T-helper 22 cell (primary cell): ENCODE results near the gene GNB5.
"Not testable (repeated sequence)": the region's sequence is repeated elsewhere in the genome, so short reads cannot be mapped to it uniquely, and the experiment has no call there.

Source experiments
- DNase-seq: peaks from one replicate; pipeline ENCODE4 v3.0.0-alpha.2; 2020; ENCODE audit warnings: low read depth

Gene GNB5

DNA sequence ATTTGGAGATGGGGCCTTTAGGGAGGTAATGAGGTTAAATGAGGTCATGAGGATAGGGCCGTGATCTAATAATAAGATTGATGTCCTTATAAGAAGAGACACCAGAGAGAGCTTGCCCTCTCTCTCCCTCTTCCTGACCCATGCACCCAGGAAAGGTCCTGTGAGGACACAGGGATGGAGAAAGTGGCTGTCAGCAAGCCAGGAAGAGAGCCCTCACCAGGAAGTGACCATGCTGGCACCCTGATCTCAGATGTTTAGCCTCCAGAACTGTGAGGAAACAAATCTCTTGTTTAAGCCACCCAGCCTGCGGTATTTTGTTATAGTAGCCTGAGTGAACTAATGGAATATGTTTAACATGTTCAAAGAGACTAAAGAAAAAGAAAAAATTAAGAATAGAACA is 15.3 kb upstream of the GNB5 start:
- no peak for DNase-seq

DNA sequence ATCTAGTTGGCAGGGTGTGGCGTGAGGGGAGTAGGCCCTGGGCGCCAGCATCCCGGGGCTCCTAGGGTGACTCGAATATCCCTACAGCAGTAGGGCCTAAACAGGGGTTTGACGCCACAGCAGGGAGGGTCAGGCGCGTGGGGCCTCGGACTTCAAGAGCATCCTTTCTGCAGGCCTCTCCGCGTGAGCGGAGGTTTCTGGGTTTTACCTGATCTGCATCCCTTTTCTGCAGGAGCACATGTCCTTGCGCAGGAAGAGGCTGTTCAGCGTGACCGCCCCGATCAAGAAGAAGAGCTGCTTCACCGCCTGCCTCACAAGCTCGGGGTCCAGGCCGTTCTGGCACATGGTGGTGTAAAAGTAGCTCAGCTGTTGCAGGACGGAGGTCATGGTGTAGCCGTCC is 13.5 kb upstream of the GNB5 start:
- DNase-seq: no peak

DNA sequence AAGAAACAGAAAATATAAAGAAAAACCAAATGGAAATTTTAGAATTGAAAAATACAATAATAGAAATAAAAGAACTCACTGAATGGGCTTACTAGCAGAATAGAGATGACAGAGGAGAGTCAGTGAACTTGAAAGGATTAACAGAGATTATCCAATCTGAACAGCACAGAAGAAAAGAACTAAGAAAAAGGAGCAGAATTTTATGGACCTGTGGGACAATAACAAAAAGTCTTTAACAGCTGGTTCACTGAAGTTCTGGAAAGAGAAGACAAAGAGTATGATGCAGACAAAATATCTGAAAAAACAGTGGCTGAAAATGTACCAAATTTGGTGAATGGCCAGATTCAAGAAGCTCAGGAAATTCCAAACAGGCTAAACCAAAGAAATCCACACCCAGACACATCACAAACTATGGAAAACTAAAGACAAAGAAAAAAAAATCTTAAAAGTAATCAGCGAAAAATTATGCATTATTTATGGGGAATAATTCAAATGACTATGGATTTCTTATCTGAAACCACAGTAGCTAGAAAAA is 9.7 kb upstream of the GNB5 start:
- DNase-seq: no peak

DNA sequence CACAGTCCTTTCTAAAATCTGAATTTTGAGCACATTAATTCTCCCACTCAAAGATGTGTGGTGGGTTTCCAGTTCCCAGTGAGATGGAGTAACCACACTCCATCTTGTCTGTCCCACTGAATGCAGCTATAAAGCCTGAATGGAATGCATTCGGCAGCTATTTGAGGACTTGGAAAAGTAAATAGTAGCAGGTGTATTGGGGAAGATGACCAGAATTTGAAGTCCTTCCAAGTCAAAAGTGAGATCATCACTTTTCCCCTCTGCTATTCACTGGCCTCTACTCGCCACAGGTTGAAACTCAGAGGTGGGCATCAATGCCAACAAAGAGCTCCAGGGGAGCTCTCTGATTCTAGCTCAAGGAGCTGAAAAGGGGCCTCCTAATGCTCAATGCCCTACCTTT is 8.1 kb upstream of the GNB5 start:
- no peak for DNase-seq

DNA sequence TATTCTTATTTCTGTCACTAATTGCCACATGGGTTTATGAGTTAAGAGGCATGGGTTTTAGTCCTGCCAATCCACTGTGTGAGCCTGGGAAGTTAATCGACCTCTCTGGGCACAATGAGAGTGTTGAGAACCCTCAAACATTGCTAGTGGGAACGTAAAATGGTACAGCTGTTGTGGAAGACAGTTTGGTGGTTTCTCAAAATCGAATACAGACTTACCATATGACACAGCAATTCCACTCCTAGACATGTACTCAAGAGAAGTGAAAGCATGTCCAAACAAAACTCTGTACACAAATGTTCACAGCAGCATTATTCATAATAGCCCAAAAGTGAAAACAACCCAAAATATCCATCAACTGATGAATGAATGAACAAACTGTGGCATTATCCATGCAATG is 5.7 kb upstream of the GNB5 start:
- no peak for DNase-seq

DNA sequence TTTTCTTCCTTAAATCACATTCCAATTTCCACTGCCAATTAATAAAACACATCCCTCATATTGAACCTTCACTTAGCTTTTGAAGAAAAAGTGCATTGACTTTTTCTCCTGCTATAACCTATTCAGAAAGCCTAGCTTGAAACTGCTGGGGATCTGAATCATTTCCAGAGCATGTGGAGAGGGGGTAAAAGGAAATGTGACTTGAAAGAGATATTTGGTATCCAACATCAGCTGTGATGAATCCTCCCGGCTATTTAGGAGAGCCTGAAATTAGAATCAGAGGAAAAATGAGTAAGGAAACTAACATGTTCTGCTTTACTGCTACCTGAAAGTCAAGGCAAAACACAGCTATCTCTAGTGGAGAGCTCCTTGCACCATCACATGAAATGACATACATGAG is 2.6 kb upstream of the GNB5 start:
- DNase-seq: no peak

DNA sequence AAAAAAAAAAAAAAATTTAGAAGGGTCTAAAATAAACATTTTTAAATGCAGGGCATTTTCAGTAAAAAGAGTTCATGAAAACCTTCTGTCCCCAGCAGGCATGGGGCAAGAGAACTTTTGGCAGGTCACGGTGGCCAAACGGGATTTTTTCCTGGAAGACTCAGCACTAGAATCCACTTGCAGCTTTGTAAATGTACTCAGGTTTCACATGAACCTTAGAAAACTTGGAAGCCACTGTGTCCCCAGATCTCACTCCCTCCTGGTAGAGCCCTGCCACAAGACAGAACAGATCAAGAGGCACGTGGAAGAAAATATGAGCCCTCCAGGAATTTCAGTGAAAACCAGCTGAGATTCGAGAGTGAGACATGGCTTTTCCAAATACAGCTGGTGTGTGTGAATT is 2.1 kb upstream of the GNB5 start:
- no peak for DNase-seq

DNA sequence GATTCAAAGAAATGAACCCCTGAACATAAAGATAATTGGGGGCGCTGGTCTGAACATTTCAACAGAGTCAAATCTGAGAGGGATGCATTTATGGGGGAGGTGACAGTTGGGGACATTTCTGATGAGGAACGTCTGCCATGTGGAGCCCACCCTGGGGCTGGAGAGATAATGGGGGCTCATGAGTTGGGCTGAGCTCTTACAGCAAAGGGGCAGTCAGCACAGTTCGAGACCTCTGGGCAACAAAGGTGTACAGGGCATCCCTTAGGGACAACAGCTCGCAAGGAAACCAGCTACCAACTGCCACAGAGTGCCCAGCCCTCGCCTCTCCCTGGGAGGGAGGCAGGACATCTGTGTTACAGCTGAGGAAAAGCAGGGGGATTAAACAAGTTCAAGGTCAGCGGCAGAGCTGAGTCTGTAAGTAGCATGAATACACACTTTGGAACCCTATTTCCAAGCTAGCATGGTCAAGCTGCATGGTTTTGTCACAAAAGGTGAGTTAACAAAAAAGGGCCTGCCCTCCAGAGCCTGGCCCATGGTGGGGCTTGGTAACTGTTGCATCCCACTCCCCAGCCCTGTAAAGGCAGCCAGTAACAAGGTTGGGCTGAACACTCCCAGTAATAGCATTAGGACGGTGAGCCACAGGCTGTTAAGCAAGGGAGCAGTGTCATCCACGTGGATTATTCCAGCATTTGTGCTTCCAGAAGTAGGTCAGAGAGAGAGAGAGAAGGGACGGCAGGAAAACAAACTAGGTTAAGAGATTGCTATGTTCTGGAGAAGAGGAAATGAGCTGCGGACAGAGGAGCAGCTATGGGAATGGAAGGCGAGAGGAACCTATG is 4.3 kb downstream of the GNB5 start:
- DNase-seq: no peak

DNA sequence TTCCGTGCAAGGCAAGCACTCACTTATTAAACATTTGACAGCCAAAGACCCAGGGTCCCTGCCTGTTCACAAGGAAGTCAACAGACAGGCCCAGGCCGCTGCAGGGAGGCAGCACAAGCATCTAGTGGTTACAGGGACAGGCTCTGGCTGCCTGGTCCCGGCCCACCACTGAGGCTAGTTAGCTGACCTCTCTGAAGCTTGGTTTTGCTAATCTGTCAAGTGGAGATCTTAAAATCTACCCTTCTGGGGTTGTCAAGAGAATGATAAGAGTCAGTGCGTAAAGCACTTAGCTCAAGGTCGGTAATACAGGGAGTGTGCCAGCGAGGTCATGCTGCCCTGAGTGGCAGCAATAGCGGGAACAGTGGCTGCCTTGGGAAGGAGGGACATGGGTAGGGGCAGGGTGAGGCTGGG is 6.0 kb downstream of the GNB5 start:
- no peak for DNase-seq

DNA sequence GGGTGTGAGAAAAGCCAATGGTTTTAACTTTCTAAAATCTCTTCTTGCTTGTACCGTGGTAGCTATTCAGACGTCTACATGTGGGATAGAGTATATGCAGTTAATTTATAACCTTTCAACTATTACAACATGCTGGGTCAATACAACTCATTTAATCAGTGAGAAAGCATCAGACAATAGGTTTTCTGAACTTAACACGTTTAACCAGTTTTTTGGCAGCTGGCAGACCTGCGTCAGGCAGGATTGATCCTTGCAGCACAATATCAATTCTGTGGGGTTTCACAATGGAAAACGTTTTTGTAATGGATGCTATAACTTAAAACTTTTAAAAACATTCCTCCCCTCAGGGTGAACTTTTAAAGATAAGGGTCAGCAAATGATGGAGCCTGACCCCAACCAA is 6.5 kb downstream of the GNB5 start:
- no peak for DNase-seq

DNA sequence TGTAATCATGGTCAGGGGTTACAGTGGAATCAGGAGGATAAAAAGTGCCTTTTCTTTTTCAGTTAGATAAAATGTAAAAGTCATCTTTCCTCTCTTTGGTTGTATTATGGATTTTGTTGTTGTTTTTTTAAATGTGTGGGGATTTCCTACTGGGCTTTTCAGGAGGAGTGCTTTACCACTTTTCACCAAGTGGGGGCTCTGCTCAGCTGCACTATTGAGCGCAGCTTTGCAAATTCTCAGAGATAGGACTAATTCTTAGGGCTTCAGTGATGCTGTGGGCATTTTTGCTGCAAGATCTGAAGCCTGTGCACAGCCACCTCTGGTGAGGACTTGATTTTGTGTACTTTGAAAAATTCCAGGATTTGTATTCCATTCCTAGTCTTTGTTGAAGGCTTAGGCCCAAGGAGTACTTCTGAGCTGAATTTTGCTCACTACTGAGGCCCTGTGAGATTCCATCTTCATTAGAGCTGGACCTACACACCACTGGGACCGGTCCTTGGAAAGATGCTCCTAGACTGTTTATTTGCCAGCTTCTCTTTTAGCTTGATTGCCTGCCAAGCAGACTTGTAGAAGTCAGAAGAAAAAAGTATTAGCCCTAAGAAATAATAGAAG is 7.5 kb downstream of the GNB5 start:
- DNase-seq: no peak

DNA sequence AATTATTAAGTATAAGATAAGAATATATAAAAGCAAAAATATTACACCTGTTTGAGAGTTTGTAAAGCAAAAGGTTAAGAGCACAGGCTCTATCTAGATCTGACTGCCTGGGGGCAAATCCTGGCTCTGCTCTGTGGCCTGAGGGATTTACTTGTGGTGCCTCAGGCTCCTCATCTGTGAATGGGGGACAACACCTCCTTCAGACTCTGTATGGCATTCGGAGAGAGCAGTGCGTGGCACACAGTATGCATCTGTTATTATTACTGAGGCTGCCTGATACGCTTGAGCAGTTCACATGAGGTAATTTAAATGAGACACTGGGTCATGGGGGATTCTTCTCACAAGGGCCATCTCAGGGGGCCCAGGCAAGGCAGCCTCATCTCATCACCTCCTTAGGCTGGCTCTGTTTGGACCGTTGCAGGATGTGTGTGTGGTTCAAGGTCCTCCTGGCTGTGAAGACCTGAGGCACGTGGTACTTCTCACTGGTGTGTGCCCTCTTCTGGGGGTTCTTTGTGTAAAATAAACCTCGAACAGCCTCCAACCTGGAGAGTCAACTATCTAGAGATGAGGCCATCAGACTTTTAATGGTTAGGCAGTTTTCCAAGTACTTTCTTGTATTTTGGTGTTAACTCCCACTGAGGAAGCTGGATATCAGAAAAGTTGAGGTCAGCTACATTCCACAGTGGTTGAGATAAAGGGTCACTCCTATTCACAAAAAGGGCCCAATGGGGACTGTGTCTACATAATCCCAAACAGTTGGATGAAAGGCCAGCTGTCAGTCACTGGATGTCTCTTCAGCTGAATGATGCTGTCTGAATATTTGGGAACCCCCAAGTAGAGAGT is 9.0 kb downstream of the GNB5 start:
- no peak for DNase-seq

DNA sequence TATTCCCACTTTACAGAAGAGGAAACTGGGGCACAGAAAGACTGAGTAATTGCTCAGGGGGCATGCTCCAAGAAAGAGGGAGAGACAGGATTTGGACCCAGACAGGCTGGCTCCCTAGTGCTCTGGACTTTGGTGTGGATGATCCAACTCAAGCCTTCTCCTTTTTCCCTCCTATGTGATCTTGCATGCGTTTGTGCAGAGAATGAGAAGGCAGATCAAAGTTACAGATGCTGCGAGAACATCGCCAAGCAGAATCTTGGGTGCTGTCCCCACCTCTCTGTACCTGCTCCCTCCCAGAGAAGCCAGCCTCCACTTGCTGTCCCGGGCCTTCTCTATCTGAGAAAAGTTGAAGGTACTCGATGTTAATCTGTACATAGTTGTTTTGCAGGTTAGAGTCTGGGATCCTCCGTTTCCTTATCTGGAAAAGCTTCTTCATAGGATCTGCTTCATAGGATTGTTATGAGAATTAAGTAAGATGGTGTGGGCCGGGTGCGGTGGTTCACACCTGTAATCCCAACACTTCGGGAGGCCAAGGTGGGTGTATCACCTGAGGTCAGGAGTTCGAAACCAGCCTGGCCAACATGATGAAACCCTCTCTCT is 10.2 kb downstream of the GNB5 start:
- no peak for DNase-seq

DNA sequence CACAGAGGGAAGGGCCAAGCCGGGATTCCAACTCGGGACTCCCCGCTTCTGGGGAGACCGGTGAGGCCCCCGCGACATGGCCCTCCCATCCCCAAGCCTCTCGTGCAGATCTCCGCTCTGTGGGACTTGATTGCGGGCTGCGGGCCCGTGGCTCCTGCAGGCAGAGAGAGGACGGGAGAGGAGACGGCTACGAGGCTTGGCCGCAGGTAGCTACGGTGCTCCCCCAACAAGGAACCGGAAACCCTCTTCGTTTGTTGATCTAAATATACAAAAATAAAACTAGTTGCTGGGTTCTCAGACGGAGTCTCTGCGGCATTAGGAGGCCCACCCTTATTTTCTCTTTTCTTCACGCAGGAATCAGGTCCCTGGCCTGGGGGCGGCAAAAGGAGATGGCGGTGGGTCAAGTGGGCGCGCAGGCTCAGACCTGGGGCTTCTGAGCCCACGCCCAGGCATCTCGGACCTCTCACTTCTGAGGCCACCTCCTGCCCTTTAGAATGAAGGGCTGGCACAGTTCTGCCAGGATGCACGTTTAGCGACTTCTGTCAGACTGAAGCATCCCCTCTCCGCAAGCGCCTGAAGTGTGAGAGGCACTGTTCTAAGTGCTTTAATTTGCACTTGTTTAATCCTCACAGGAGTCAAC is 10.9 kb downstream of the GNB5 start:
- peak; percentile 40 for DNase-seq

DNA sequence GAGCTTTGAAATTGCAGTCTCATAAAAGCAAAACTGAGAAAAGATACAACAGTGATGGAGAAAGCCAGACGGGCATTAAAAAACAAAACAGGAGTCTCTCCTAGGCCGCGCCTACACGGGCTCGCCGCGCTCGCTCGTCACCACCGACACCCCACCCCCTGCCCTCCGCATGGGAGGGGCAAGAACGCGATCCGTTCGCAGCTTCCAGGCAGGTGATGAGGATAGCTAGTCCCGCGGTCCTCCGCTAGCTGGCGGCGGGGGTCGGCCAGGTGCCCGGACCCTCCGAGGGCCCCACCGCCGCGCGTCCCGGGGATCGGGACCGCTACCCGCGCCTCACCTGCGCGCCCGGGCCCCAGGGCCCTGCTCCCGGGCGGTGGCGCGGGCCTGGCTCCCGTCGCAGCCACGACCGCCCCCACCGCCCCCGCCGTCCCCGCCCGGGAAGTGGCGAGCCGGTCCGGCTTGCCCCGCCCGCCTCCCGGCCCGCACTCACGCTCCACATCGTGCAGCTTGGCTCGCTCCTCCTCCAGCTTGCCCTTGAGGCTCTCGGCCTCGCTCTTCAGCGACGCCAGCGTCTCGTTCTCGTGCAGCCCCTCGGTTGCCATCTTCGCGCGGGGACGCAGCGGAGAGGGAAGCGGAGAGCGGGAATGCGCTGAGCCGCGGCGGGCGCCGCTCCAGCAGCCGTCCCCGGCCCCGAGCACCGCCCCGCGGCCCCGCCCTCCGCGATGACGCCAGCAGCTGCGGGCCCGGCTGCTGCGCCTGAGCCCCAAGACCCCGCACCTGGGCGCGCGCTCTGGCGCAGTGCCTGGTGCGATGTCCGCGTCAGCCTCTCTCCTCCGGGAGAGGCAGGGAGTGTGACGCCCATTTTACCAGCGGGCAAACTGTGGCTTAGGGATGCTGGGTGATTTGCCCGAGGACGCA is 11.7 kb downstream of the GNB5 start:
- DNase-seq: peak; percentile 81

DNA sequence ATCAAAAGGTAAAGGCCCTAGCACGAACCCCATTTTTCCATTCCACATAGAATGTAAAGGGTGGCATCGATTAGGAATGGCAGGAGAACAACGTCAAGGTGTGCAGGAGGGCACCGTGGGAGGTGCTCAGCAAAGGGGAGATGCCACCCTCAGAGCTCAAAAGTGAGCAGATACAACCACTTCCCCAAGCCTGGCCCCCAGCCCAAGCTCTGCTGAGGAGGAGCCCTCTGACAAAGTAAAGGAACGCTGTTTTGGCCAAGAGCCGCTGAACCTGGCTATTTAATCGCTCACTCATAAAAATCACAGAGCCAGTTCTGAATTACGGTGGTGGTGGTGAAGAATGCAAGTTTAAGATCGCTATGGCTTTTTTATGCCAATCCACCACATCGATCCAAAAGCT is 12.4 kb downstream of the GNB5 start:
- DNase-seq: no peak

DNA sequence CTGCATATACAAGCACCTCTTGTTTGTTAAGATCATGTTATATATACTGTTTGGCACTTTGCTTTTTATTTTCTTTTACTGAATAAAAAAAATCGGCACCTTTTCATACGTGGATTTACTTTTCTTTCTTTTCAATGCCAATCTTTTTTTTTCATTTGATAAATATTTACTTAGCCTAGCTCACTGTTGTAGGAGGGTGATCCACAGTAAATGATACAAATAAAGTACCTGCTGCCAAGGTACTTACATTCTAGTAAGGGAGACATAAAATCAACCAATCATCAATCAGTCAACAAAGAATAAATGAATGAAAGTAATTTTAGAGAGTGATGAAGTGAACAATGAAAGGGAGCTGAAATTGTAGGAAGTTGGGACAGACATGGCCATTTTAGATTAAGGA is 18.3 kb downstream of the GNB5 start:
- no peak for DNase-seq

DNA sequence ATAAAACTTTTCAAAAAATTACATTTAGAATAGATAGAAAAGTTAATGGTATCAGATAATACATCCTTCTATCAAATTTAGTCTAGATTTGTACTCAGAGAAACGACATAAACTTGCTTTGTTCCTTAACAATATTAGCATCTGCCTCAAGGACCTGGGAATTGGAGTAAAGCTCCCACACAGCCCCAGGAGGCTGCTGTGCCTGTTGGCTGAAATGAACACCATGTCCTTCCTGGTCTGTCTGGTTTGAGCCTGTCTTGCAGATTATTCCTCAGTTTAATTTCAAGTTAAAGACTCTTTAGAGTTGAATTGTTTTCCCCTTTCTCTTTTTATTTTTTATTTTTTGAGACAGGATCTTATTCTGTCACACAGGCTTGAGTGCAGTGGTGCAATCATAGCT is 19.4 kb downstream of the GNB5 start:
- DNase-seq: no peak

DNA sequence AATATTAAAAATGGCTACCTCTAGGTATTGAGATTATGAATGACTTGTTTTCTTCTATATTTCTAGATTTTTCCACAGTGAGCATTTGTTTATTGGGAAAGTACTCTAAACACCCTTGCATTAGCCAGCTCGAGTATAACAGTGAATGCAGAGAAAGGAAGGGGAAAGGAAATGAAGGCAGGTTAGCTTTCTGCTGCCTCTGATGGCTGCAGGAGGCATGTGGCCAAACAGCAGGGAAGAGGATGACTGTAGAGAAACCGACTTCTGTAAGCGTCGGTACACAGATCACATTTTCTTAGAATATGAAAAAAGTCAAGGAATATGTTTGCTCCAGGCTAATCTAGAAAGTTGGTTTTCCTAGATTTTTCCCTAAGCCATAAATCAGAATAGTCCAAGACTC is 19.8 kb downstream of the GNB5 start:
- no peak for DNase-seq

DNA sequence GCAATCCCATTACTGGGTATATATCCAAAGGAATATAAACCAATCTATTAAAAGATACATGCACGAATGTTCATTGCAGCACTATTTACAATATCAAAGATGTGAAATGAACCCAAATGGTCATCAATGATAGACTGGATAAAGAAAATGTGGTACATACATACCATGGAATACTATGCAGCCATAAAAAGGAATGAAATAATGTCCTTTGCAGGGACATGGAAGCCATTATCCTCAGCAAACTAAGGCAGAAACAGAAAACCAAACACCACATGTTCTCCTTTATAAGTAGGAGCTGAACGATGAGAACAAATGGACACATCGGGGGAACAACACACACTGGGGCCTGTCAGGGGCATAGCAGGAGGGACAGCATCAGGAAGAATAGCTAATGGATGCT is 21.0 kb downstream of the GNB5 start:
- DNase-seq: not testable (repeated sequence)
